HG02852 (cell line): ENCODE data around the gene SULT1B1.

Experiments used
- ATAC-seq: cut with Tn5 transposase; IDR thresholded peaks from one replicate; pipeline ENCODE4 v1.9.1; 2021; ENCODE audit warnings: mild to moderate bottlenecking, moderate library complexity; ENCODE audit not compliant: unreplicated experiment

The SULT1B1 gene

DNA sequence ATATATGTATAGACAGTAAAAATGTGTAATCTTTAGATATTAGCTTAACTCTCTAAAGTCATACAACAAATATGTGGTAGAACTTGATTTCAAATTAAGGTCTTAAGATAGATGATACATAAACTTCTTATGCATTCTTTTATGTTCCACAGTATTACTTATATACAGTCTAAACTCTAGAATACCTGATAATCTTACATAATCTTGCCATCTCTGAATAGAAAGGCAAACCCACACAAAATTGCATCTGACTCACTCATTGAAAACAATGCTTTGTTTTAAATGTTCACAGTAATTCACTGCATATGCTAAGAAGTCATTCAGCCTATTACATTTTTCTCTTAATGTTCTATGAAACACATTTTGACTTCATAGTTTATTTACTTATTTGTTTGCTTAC lies 10.1 kb downstream of the SULT1B1 start:
- ATAC-seq = no peak

DNA sequence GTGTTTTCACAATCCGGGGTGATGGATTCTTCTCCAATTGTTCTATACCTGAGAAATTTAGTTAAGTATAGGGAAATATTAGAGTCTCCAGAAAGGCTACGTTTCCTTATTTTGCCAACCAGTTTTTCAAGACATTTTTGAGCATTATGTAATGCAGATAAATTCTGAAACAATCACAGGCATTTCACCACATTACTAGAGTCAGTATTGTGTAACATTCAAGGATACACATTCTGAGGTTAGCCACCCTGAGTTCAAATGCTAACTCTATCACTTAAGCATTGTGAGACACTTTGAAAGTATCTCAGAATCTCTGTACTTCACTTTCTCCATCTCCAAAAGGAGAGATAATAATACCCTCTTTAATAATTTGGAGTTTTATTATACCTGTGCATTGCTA lies 10.6 kb downstream of the SULT1B1 start:
- ATAC-seq = no peak

DNA sequence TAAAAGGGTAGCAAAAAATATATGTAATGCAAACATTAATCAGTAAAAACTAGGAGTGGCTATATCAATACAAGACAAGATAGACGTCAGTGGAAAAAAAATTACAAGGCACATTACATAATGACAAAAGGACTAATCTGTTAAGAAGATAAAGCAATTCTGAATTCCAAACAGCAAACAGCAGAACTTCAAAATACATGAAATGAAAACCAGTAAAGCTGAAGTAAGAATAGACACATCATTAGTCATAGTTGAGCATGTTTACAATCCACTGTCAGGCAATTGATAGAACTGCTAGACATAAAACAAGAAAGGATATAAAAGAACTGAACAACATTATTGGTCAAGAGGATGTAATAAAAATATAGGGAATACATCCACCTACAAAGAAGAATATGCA lies 12.2 kb downstream of the SULT1B1 start:
- ATAC-seq = no peak

DNA sequence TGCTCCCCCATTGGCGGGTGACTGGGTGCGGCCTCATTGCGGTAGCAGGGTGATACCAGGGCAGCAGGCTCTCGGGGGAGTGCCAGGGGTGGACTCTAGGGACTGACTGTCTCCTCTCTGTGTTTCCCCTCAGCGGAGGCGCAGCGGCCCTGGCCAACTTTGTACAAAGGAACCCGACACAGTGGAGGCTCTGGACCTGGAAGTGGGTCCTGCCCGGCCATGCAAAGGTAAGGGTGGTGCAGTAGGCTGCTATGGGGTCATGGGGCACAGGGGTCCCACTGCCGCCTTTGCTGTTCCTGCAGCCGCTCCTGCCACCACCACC lies 16.3 kb downstream of the SULT1B1 start:
- ATAC-seq = no peak

DNA sequence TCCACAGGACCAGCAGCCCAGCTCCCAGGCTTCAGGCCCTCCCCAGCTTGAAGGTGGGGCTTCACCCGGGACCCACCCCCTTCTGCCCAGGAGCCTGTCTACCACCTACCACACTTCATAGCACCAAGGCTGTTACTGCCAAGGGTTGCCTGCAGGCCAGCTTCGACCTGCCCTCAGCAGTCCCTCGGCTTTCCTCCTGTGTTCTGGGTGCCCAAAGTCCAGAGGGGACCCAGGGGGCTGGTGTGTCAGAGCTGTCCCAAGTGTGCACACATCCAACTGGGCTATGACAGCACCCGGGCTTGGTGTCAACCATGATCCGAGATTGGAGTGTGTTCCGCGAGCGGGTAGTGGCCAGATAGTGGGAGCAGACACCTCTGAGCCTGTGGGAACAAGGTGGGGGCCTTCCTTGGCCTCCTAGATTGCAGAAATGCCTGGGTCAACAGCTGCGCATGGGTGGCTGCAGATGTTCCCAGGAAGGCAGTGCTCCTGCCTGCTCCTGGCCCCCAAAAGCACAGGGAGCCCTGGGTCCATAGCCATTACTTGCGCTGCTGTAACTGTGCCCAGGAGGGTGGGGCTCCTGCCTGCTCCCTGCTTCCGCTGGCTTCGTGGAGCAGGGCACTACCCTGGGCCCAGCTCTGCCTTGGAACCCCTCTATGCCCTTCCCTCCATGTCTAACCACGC lies 16.8 kb downstream of the SULT1B1 start:
- ATAC-seq = no peak

DNA sequence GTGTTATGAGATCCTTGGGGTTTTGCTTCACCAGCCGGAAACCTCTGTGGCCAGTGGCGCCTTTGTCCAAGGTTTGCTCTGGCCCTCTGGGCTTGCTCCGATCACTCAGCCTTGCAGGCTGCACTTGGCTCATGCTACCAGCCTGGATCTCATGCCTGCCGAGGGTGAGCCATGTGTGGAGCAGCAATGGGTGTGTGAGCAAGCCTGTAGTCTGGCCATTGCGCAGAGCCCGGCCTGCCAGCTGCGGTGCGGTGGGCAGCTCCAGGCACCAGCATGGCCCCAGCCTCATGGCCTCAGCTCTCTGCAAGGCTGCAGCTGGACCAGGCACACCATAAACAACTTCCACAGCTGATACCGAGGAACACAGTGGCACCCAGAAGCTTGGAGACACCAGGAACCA lies 17.8 kb downstream of the SULT1B1 start:
- no peak for ATAC-seq

DNA sequence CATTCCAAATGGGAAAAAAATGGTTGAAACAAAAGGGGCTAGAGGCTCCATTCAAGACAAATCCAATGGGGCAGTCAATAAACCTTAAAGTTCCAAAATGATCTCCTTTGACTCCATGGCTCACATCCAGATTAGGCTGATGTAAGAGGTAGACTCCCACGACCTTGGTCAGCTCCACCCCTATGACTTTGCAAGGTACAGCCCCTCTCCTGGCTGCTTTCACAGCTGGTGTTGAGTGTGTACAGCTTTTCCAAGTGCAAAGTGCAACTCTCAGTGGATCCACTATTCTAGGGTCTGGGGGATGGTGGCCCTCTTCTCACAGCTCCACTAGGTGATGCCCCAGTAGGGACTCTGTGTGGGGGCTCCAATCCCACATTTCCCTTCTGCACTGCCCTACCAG lies 21.5 kb downstream of the SULT1B1 start:
- no peak for ATAC-seq

DNA sequence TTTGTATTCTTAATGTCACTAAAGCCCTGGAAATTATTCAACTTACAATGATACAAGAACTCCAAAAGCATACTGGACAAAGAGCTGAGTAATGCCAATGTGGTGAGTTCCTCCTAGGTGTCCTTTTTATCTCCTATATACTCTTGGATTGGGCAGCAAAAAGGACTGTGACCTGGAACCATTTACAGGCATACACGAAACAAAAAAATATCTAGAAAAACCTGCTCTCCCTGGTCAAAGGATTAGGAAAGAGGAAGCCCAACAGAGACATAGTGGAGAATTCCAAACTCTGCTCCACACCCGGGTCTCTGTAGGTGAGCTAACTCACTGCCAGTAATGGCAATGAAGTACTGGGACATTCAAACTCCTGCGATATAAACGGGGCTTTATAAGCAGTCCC lies 25.3 kb downstream of the SULT1B1 start:
- ATAC-seq = no peak

DNA sequence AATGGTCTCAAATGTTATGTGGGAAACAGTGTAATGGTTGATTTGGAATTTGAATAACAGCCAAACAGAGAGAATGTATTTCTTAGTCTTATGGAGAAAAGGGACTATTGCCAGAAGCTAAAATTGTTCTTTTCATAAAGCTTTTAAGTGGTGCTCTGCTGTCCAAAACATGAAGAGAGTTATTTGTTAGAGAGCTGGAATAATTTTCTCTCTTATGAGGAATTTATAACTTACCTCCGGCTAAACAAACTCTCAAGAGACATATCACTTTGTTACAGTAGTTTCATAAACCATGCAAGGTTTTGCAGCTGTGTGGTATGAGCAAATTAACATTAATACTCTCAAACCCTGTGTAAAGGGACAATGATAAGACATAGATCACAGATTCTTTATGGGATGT lies 28.6 kb downstream of the SULT1B1 start:
- ATAC-seq = no peak

DNA sequence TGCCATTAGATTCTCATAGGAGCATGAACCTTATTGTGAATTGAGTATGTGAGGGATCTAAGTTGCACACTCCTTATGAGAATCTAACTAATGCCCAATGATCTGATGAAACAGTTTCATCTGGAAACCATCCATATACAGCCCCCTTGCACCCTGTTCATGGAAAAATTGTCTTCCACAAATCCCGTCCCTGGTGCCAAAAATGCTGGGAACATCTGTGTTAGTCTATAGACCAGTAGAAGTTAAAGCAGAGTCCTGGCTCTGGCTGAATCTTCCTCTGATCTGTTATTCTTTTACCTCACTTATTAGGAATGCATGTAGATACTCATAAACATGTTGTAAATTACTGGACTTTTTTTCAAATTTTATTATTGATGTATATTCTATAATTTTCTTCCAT lies 29.2 kb downstream of the SULT1B1 start:
- no peak for ATAC-seq

DNA sequence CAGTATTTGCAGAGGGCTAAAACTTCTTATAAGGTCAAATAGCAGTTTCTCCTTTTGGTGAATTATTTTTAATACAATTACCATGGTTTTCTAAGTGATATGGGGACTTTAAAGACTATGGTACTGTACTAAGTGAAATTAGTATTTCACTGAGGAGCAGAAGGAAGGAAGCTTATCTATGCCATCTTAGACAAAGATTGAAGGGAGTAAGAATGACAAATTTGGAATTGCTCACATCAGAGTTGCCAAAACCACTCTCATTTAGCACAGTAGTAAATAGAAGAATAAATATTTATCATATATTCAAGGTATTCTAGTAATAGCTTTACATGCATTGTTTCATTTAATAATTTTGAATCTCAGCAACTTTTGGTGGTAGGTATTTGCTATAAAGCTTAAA lies 30.4 kb downstream of the SULT1B1 start:
- ATAC-seq = no peak

DNA sequence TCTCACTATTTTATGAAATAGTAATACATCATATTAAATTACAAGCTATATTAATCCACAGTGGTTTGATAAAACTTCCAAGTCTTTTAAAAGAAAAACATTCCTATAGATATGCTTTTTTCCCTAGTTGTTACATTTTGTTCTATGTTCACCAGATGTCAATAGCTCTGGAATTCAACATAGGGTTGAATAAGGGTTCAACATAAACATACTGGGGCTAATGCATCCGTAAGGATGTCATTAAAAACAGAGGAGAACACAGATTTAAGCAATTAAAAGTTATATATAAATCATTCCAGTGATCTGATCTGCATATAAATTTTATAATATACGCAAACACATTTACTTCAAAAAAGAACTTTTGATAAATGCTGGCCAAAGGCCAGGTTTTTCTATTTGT lies 32.5 kb downstream of the SULT1B1 start:
- ATAC-seq = no peak

DNA sequence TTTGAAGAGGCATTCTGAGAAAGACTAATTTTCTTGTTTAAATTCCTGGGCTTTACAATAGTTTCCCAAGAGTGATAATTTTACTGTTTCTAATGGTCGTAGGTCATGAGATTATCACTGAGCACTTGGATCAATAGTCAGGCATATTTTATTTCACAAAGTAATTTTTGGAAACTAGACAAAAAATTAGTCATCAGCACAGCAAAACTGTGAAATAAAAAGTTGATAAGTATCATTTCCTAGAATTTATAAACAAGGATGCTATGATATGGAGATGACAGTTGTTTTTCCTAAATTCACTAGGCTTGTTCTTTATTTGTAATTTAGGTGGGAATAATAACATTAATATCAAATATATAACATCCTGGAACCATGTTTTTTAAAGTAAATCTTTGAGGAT lies 33.0 kb downstream of the SULT1B1 start:
- no peak for ATAC-seq

DNA sequence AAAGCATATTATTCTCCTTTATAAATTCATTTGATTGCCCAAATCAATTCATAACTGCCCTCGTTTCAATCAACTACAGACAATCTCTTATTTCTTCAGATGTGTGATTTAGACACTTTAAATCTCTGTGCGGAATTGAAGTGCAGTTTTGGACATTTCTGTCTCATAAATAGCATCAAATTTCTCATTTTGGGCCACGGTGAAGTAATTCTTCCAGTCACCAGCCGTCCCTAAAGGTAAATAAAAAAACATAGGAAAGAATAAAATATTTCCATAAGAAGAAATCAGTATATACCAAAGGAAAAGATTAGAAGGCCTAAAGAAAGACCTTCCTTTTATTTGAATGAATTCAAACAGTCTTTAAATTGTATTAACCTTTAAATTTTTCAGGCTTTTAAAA lies 33.4 kb downstream of the SULT1B1 start:
- ATAC-seq = no peak

DNA sequence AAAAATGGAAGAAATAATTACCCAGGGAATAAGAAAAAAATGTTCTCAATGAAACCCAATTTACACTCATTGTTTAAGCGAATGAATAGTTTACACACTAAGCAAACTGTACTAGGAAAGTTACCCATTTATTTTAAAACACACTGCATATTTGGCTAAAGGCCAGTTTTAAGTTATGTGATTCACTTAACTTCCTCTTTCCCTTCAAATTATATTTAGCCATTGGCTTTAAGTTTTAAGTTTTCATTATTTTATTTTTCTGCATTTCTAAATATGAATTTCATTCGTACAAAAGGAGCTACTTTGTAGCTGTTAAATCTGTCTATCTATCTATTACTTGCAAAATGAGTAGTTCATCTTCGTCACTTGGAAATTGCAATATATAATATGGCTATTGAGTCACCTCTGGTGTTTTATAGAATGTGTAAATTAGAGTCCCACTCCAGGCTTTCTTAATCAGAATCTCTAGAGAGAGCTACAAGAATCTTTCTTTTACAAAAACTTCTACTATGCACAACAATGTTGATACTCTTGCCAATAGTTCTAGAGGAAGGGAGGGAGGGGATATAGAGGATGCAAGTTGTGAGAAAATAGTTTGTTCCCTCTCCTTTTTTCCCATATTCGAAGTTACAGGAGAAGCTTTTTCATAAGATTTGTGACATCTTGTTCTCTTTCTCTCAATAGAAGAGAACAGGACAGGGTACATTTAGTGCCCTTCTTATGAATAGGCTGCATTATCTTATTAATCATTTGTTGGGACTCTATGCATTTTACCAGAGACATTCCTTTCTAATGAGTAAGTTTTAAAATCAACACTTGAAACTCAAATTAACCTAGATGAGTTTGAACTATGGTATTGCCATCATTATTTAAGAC lies 41.8 kb downstream of the SULT1B1 start:
- no peak for ATAC-seq

DNA sequence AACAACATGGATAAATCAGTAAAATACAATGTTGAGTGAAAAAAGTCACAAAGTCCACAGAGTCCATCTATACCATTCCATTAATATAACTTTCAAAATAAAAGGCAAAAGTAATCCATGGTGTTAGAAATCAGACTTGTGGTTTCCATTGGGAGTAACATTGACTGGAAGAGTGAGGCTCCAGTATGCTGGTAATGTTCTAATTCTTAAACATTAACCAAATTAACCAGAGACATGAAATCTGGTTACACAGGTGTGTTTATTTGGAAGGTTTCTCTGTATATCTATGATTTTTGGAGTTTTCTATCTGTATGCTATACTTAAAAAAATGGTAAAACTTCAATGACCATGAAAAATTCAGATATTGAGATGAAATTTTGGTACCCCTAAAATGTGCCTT lies 42.6 kb downstream of the SULT1B1 start:
- no peak for ATAC-seq

DNA sequence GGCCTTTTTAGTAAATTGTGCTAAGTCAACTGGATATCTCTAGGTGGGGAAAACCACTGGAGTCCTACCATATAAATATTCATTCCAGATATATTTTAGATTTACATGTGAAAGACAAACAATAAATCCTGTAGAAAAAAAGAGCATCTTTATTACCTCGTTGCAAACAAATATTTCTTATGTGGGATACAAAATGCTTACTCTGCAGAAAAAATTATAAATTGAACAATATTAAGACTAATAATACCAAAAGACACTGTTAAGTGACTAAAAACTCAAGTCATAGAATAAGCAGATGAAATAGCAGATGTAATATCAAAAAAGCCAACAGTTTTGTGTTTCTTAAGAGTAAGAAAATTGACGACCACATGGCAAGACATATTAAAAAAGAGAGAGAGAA lies 43.8 kb downstream of the SULT1B1 start:
- ATAC-seq = no peak

DNA sequence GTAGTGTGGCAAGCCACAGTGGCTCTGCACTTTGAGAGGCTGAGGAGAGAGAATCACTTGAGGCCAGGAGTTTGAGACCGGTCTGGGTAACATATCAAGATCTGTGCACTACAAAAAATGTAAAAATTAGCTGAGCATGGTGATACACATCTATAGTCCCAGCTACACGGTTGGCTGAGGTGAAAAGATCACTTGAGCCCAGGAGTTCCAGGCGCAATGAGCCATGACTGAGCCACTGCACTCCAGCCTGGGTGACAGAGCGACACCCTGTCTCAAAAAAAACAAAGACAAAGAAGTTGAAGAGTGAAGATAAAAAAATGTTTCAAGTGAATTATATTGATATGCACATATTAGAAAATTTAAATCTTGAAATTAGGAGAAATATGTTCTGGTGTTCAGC lies 46.3 kb downstream of the SULT1B1 start:
- no peak for ATAC-seq

DNA sequence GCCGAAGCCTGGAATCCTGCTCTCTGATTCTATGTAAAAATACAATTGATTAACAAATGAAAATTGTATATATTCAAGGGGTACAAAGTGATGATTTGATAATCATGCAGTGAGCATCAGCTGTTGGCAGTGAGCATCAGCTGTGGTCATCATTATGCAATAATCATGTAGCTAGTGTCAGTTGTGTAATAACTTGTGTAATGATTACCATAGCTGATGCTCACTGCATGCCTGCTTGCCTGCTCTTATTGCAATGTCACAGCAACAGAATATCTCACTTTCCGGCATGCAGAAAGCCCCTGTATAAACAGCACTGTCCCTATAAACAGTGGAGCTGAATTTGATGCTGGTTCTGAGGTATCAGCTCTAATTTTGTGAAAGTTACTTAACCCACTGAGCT lies 46.8 kb downstream of the SULT1B1 start:
- no peak for ATAC-seq

DNA sequence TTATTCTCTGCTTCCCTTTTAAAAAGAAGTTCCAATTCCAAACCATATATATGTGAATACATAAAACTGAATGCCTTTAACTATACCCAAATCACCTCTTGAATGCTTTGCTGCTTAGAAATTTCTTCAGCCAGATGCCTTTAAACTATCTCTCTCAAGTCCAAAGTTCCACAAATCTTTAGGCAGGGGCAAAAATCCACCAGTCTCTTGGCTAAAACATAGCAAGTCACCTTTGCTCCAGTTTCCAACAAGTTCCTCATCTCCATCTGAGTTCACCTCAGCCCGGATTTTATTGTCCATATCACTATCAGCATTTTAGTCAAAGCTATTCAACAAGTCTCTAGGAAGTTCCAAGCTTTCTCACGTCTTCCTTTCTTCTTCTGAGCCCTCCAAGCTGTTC lies 49.8 kb downstream of the SULT1B1 start:
- no peak for ATAC-seq

DNA sequence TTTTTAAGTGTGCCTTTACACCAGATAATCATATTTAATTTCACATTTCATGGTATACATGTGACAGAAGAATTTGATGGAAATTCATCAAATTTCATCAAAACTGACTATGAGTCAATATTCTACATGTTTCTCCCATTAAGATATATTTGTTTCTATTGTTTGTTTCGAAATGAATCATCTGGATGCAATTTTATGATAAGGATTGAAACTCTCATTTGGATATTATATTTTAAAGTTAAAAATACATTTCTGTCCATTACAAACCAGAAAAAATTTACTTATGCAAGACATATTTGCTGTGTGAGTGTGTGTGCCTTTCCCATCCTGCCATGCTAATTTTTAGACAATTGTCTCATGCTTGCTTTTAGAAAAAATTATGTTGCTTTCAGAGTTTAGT lies 52.2 kb downstream of the SULT1B1 start:
- ATAC-seq = no peak

DNA sequence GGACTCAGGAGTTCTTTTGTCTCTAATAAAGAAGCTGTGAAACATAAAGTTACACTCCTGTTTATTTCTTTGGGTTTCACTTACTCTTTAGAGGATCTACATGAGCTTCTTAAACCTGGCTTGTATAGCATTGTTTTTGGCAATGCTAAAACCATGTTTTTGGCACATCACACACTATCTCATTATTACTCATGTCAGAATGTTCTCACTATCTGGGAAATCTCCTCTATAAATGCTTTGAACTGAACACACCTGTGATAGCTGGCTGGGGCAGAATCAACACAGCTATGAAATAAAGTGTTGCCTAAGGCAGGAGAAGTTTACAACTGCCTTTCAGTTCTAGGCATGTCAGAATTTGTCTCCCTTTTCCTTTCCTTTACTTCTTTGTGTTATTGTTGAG lies 52.6 kb downstream of the SULT1B1 start:
- no peak for ATAC-seq

DNA sequence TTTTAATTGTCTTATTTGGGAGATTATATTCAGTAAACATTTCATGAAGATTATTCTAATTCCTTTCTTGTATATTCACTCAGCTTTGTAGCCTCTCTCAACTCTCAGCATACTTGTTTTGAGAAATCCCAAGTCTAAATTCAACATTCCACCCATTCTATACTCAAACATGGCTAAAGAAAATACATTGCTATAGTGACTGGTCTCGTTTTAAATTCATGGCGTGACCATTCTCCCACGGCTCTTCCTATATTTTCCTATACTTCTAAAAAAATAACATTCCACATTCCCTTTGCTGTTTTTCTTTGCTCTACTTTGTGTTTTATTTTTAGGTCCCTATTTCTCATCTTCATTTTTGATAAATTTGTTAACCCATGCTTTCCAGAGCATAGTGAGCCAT lies 58.2 kb downstream of the SULT1B1 start:
- no peak for ATAC-seq
